Measurements from ENCODE around the gene AGAP1. TPM values are rescaled to one million over a fixed set of nuclear protein-coding genes. Genes with fewer than 3 reads are reported as not detected.

The AGAP1 gene
- total RNA-seq, 1 donor from 2014 or later: 43.9 TPM

- no peak for TF ChIP-seq CTCF (IDR thresholded peaks at IDR 0.05; ENCODE audit: unreplicated experiment)
- Mint-ChIP-seq H3K9me3 (ENCODE audit: unreplicated experiment) (no peaks in the 10 kb centered on the region), H3K36me3 (ENCODE audit: low read depth, unreplicated experiment) (peaks cover 7% of the 10 kb centered on the region), H3K27ac (ENCODE audit: unreplicated experiment) (no peak overlapping the region), H3K27me3 (ENCODE audit: unreplicated experiment) (peaks cover 2% of the 10 kb centered on the region), H3K4me3 (ENCODE audit: unreplicated experiment) (no peak overlapping the region), H3K4me1 (ENCODE audit: unreplicated experiment) (peaks cover 2% of the 10 kb centered on the region)
- DNase-seq (ENCODE audit: low spot score): no peak
Observed at GRCh38 chr2:235596272-235596671, 102.4 kb downstream of the AGAP1 start.

GRCh38 chr2:235597081-235597615, 103.3 kb downstream of the AGAP1 start:
- no peak for DNase-seq (ENCODE audit: low spot score)
- Mint-ChIP-seq H3K36me3 (ENCODE audit: low read depth, unreplicated experiment) (peaks cover 10% of the 10 kb centered on the region), H3K27me3 (ENCODE audit: unreplicated experiment) (peaks cover 2% of the 10 kb centered on the region), H3K4me1 (ENCODE audit: unreplicated experiment) (peaks cover 2% of the 10 kb centered on the region), H3K27ac (ENCODE audit: unreplicated experiment) (no peak overlapping the region), H3K4me3 (ENCODE audit: unreplicated experiment) (no peak overlapping the region), H3K9me3 (ENCODE audit: unreplicated experiment) (no peaks in the 10 kb centered on the region)
- no peak for TF ChIP-seq CTCF (IDR thresholded peaks at IDR 0.05; ENCODE audit: unreplicated experiment)

- H3K27me3 Mint-ChIP-seq (ENCODE audit: unreplicated experiment): peaks cover 2% of the 10 kb centered on the region
- no peaks in the 10 kb centered on the region for H3K9me3 Mint-ChIP-seq (ENCODE audit: unreplicated experiment)
- no peak overlapping the region for H3K4me3 Mint-ChIP-seq (ENCODE audit: unreplicated experiment)
- no peak for TF ChIP-seq CTCF (IDR thresholded peaks at IDR 0.05; ENCODE audit: unreplicated experiment)
- DNase-seq (ENCODE audit: low spot score): no peak
- peaks cover 14% of the 10 kb centered on the region for H3K36me3 Mint-ChIP-seq (ENCODE audit: low read depth, unreplicated experiment)
- H3K4me1 Mint-ChIP-seq (ENCODE audit: unreplicated experiment): peaks cover 2% of the 10 kb centered on the region
- H3K27ac Mint-ChIP-seq (ENCODE audit: unreplicated experiment): no peak overlapping the region
Observed at GRCh38 chr2:235598026-235598425, 104.2 kb downstream of the AGAP1 start.

GRCh38 chr2:235598532-235599531, 105.0 kb downstream of the AGAP1 start:
- no peak for TF ChIP-seq CTCF (IDR thresholded peaks at IDR 0.05; ENCODE audit: unreplicated experiment)
- no peaks in the 10 kb centered on the region for H3K9me3 Mint-ChIP-seq (ENCODE audit: unreplicated experiment)
- no peak for DNase-seq (ENCODE audit: low spot score)
- peaks cover 2% of the 10 kb centered on the region for H3K4me1 Mint-ChIP-seq (ENCODE audit: unreplicated experiment)
- peaks cover 2% of the 10 kb centered on the region for H3K27me3 Mint-ChIP-seq (ENCODE audit: unreplicated experiment)
- peaks cover 17% of the 10 kb centered on the region for H3K36me3 Mint-ChIP-seq (ENCODE audit: low read depth, unreplicated experiment)
- no peak overlapping the region for H3K27ac Mint-ChIP-seq (ENCODE audit: unreplicated experiment)
- H3K4me3 Mint-ChIP-seq (ENCODE audit: unreplicated experiment): no peak overlapping the region
